KG1 (cell line): ENCODE data around the gene RGPD4.
"Not testable (repeated sequence)": the region's sequence is repeated elsewhere in the genome, so short reads cannot be mapped to it uniquely, and the experiment has no call there.

Source experiments
- DNase-seq: peaks from one replicate; lab custom pipeline; 2025; lab: John Stamatoyannopoulos, UW

RGPD4 gene

GRCh38 chr2:107826749-107827148, at the start of gene RGPD4:
TSS of gene RGPD4 (plus strand) at chr2:107826892. CDS start at chr2:107827014, 122 bp downstream.
- not testable (repeated sequence) for DNase-seq

GRCh38 chr2:107777974-107778373, 48.7 kb upstream of the RGPD4 start:
- no peak for DNase-seq

GRCh38 chr2:107785756-107786155, 40.9 kb upstream of the RGPD4 start:
- DNase-seq = no peak

GRCh38 chr2:107790837-107791236, 35.9 kb upstream of the RGPD4 start:
- DNase-seq = no peak

GRCh38 chr2:107801498-107801897, 25.2 kb upstream of the RGPD4 start:
- no peak for DNase-seq

- DNase-seq = no peak
These were observed 21.8 kb upstream of the RGPD4 start for GRCh38 chr2:107804608-107805498.

GRCh38 chr2:107806901-107807300, 19.8 kb upstream of the RGPD4 start:
- DNase-seq = no peak

- no peak for DNase-seq
These were observed 18.7 kb upstream of the RGPD4 start for GRCh38 chr2:107807988-107808387.

GRCh38 chr2:107808959-107809358, 17.7 kb upstream of the RGPD4 start:
- no peak for DNase-seq

- no peak for DNase-seq
These were observed 16.9 kb upstream of the RGPD4 start for GRCh38 chr2:107809835-107810234.

- no peak for DNase-seq
These were observed 16.0 kb upstream of the RGPD4 start for GRCh38 chr2:107810734-107811133.

GRCh38 chr2:107811411-107811810, 15.3 kb upstream of the RGPD4 start:
- DNase-seq = no peak

GRCh38 chr2:107812006-107812405, 14.7 kb upstream of the RGPD4 start:
- DNase-seq = no peak

GRCh38 chr2:107817378-107817777, 9.3 kb upstream of the RGPD4 start:
- DNase-seq = no peak

- no peak for DNase-seq
These were observed 4.4 kb upstream of the RGPD4 start for GRCh38 chr2:107822302-107822701.

GRCh38 chr2:107824451-107825205, 2.1 kb upstream of the RGPD4 start:
- DNase-seq = no peak

- DNase-seq = no peak
These were observed 1.5 kb upstream of the RGPD4 start for GRCh38 chr2:107825206-107825563.

GRCh38 chr2:107829514-107829913, 2.8 kb downstream of the RGPD4 start:
- DNase-seq = not testable (repeated sequence)

GRCh38 chr2:107833152-107833551, 6.5 kb downstream of the RGPD4 start:
- not testable (repeated sequence) for DNase-seq

- DNase-seq = not testable (repeated sequence)
These were observed 6.9 kb downstream of the RGPD4 start for GRCh38 chr2:107833618-107834017.

GRCh38 chr2:107916121-107916520, 89.4 kb downstream of the RGPD4 start:
- DNase-seq = not testable (repeated sequence)

- not testable (repeated sequence) for DNase-seq
These were observed 90.1 kb downstream of the RGPD4 start for GRCh38 chr2:107916696-107917370.
